GM11168 (cell line): ENCODE results near the gene PCDHGC5.

Experiments
- in situ Hi-C: fragments of 300-500 bp; cut with MboI; formaldehyde crosslinking; loops from one replicate; pipeline ENCODE4 v1.12.0; 2022; ENCODE audit warnings: low sequenced_read_pairs; ENCODE audit not compliant: unreplicated experiment

The PCDHGC5 gene

GRCh38 chr5:141511771-141512325 lies 23.0 kb downstream of the PCDHGC5 start:
- in situ Hi-C loops, result no loop called here

DNA sequence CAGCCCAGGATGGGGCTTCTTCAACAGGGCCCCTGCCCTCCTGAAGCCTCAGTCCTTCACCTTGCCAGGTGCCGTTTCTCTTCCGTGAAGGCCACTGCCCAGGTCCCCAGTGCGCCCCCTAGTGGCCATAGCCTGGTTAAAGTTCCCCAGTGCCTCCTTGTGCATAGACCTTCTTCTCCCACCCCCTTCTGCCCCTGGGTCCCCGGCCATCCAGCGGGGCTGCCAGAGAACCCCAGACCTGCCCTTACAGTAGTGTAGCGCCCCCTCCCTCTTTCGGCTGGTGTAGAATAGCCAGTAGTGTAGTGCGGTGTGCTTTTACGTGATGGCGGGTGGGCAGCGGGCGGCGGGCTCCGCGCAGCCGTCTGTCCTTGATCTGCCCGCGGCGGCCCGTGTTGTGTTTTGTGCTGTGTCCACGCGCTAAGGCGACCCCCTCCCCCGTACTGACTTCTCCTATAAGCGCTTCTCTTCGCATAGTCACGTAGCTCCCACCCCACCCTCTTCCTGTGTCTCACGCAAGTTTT lies 23.6 kb downstream of the PCDHGC5 start:
- in situ Hi-C loops, result no loop called here

- in situ Hi-C loops, result no loop called here
These were observed 24.2 kb downstream of the PCDHGC5 start for GRCh38 chr5:141512911-141513626.

DNA sequence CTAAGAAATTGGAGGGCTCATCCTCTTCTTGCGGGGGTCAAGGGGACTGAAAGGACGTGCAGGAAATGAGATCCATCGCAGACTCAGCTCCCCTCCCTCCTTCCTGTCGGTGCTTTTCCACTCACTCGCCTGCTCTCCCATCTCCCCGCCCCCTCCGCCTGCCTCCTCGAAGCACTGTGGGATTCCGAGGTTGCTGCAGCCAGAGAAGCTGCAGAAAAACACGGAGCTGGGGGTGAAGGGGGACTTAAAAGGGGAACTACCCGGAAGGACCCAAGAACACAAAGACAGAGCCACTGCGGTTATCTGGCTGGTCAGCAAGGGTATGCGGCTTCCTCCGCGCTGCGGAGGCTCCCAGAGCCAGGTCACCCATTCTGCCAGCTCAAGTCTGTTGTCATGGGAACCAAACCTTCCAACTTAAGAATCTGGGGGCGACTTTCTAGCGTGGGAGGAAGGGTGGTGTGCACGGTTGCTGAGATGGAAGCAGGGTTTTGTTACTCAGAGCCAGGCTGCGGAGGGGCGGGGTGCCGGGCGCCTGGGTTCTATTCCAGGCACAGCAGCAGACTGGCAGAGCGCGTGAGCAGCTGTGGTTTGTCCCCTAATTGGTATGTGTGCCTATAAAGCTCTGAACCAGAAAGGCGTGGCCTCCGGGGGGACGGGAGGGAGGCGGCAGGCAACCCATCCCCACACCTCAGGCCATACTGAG lies 24.9 kb downstream of the PCDHGC5 start:
- in situ Hi-C loops, result no loop called here

GRCh38 chr5:141514330-141515133 lies 25.7 kb downstream of the PCDHGC5 start:
- in situ Hi-C loops, result loop anchor here (5.0 kb wide), 1 partner anchor 87 kb away; no protein-coding TSS in a partner anchor

GRCh38 chr5:141515141-141515540 lies 26.3 kb downstream of the PCDHGC5 start:
- in situ Hi-C loops, result loop anchor here (5.0 kb wide), 1 partner anchor 88 kb away; no protein-coding TSS in a partner anchor

- in situ Hi-C loops, result loop anchor here (5.0 kb wide), 1 partner anchor 89 kb away; no protein-coding TSS in a partner anchor
These were observed 27.2 kb downstream of the PCDHGC5 start for GRCh38 chr5:141515946-141516671.

DNA sequence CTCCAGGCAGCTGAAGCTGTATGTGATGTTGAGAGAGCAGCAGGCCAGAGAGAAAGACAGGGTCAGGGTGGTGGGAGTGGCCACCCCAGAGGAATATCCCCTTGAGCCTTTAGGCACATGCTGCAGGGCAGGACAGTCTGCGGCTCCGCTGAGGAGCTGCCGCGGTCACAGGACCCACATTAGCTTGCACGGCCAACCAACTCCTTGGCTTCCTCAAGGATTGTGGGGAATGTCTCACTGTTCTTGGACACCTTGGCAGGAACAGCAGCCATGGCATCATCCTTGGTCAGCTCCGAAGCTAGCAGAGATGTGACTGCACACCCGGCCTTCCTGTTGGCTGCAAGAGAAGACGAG lies 27.8 kb downstream of the PCDHGC5 start:
- in situ Hi-C loops, result loop anchor here (5.0 kb wide), 1 partner anchor 89 kb away; no protein-coding TSS in a partner anchor

GRCh38 chr5:141517312-141517711 lies 28.4 kb downstream of the PCDHGC5 start:
- in situ Hi-C loops, result loop anchor here (5.0 kb wide), 1 partner anchor 90 kb away; no protein-coding TSS in a partner anchor

DNA sequence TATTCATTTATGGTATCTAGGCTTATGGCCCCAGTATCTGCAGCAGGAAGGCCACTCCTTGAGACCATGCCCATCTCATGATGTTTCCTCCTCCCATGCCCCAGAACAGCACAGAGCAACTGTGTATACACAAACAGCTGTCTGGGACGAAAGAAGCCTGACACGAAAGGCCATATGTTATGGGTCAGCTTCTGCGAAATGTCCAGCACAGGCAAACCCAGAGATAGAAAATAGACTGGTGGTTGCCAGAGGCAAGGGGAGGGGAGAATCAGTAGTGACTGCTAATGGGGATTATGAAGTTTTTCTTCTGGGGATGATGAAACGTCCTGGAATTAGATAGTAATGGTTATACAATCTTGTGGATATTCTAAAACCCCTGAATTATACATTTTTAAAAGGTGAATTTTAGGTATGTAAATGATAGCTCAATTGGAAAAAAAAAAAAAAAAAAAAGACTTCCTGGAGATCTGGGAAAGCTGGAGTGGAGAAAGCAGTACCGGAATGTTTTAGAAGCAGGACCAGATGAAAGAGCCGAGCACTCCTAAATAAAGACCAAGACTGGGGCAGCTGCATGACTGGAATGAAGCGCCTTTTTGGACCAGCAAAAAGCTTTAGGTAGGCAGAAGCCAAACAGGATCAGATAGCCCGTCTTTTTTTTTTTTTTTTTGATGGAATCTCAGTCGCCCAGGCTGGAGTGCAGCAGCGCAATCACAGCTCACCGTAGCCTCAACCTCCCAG lies 29.2 kb downstream of the PCDHGC5 start:
- in situ Hi-C loops, result loop anchor here (5.0 kb wide), 1 partner anchor 91 kb away; no protein-coding TSS in a partner anchor

- in situ Hi-C loops, result loop anchor here (5.0 kb wide), 1 partner anchor 91 kb away; no protein-coding TSS in a partner anchor
These were observed 29.7 kb downstream of the PCDHGC5 start for GRCh38 chr5:141518618-141519015.

- in situ Hi-C loops, result loop anchor here (5.0 kb wide), 1 partner anchor 93 kb away; no protein-coding TSS in a partner anchor
These were observed 31.0 kb downstream of the PCDHGC5 start for GRCh38 chr5:141519605-141520565.

DNA sequence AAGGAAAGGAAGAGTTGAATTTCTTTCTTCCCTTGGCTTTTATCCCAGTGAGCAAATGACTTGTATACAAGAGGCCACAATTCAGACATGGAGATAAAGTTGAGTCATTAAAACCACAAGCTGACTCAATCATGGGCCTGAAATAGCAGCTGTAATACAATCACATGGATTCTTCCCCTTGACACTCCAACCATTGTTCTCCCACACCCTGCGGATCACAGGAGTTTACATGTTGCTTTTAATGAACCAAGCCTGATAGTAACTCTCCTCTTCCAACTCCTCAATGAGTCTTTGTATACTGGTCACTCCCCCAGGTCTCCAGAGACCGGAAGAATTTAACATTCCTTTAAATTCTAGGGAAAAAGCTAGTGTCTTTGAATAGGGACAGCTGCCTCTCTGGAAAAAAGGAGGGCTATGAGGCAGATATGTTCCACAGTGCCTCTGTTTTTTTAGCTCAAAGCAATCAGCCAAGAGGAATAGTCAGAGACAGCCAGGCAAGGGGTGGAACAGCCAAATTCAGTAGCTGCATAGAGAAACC lies 32.4 kb downstream of the PCDHGC5 start:
- in situ Hi-C loops, result no loop called here

DNA sequence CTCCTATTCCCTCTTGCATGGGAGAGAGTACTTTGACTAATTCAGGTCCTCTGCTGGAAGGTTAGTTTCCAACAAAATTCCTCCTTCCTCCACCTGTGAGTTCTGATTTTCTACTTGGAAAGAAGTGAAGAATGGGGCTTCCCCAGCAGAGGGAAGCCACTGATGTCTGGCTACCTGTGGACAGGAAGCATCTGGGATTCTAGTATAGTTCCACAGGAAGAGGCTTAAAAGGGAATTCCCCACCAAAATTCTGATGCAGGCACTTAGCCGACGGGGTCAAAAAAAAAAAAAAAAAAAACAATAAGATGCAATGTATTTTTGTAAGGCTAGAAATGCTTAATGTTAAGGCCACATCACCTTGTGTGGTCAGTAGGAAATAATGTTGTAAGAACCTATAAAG lies 33.4 kb downstream of the PCDHGC5 start:
- in situ Hi-C loops, result no loop called here

GRCh38 chr5:141523991-141524390 lies 35.1 kb downstream of the PCDHGC5 start:
- in situ Hi-C loops, result no loop called here

DNA sequence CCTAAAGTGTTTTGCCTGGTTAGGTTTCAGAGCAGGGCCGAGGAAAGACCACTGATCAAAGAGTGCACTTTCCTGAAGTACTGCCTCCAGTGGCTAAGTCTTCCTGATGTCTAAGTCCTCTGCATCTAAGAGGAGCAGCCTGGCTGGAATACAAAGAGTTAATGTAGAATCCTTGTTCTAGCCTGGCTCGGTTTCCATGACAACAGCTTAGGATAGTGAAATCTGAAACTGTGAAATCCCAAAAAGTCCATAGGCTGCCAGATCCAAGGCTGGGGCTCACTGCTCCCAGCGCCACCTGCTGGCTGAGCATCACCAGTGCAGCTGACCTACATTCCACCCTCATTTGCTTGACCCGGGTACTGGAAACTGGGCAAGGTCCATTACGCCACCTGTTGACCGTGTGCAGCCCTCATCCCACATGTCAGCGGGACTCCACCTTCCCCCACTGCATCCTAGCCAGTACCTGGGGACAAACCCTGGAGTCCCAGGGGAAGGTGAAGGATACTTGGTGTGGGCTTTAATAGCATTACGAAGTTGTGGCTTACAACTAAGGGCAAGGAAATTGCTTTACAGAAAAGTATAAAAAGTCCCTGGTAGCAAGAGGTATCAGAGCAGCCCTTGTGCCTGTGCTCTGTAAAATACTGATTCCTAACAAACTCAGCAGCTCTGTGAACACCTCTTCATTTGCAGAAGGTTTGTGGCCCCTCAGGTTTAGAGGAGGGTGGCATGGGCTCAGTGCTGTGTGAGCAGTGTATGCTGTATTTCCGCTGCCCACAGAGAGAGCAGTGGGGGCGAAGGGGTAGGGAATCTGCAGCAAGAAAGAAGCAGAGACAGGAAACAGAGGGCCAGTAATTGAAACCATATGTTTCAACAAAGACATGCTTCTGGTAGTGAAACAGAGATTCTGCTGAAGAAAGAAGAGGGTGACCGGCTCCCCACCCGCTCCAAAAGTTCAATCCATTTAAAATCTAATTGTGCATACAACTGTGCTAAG lies 36.0 kb downstream of the PCDHGC5 start:
- in situ Hi-C loops, result no loop called here
